ENCODE measurements around the gene CELF4.

CELF4 gene

DNA sequence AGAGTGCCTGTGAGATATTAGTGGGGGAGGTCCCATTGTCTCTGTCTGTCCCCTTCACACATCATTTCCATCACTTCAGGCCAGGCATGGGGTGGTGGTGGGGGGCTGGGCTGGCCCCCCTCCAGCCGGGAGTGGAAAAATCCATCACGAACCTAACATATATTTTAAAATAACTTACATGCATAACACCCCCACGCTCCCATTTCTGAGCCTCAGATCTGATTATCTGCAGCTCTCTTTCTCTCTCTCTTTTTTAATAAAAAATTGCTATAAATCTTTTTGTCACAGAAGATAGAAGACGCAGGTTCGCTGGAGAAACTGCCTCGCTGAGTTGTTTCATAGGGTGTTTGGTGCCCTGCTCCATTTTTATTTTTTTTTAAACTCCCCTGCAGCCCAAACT, 159.8 kb downstream of the CELF4 start:
- DNase-seq, result no peak

GRCh38 chr18:37405229-37405628, 160.4 kb downstream of the CELF4 start:
- DNase-seq, result no peak

GRCh38 chr18:37403788-37404187, 161.8 kb downstream of the CELF4 start:
- no peak for DNase-seq

DNA sequence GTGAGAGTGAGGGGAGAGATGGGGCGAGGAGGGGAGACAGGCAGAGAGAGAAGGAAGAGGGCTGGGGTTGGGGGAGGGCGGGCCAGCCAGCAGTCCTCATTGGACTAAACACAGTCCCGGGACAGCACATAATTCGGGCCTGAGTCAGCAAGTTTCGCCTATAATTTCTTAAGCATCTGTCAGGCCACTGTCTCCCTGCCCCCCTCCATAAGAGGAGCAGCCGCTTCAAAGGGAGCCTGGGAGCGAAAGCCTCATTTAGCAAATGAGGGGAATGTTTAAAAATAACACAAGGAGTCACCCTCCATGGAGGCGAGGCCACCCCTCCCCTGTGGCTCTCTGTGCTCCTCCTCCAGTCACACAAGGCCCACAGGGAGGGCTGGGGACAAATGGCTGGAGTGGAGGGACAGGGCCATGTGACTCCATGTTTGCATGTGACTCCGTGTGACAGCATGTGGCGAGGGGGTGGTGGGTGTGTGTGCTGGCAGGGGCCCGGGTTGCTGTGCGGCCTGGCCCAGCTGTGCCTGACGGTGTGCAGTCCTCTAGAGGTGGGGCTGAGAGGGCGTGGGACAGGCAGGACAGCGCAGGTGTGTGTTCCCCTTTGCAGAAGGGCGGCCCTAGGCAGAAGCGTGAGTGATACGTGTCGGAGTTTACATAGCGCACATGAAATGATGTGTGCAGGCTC, 162.4 kb downstream of the CELF4 start:
- DNase-seq, result no peak

- DNase-seq, result no peak
Observed at GRCh38 chr18:37402735-37403099, 162.9 kb downstream of the CELF4 start.

- DNase-seq, result no peak
Observed at GRCh38 chr18:37400802-37401201, 164.8 kb downstream of the CELF4 start.

- no peak for DNase-seq
Observed at GRCh38 chr18:37398248-37398920, 167.2 kb downstream of the CELF4 start.

DNA sequence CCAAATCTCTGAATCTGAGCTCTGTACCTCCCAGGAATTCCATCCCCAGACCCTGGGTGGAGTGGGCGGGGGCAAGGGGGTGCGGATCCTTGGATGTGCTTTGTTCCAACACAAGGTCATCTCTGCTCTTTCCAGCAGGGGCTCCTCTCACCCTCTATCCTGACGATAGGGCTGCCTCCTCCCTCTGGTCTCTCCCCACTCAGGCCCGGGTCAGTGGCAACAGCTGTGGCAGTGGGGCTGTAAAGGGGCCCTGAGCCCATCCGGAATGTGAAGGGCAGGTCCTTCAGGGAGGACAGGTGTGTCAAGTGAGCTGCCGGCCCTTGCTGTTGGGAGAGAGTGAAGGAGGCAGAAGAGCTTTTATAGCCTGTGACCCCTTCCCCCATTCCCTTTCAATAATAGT, 167.8 kb downstream of the CELF4 start:
- no peak for DNase-seq

DNA sequence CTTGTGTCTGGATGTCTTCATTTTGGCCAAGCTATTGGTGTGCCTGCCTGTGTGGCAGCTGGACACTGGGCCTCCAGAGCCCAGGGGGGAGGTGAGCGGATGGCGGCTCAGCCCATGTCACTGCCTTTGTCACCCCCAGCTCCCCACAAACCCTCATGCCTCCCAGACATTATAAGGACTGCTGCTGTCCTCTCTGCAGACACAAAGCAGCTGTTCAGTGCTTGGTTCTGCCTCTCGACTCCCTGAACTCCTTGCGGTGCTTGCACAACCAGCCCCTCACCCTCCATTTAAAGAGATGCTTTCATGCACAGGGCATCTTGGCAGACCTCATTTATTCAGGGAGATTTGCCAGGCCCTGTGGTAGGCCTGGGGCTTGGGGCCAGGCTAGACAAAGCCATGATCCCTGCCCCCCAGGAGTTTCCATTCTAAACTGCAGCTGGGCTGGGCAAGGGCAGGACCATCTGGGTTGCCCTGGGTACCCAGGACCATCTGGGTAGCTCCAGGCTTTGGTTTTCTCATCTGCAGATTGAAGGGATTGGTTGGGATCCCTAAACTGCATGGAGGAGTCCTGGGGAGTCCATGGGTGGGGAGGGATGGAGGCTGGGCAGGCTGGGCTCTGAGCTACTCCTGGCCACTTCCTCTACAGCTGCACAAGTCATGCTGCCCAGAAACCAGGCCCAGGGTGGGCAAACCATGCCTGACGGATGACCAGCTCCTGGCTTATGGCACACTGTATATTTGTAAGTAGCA, 168.5 kb downstream of the CELF4 start:
- no peak for DNase-seq

DNA sequence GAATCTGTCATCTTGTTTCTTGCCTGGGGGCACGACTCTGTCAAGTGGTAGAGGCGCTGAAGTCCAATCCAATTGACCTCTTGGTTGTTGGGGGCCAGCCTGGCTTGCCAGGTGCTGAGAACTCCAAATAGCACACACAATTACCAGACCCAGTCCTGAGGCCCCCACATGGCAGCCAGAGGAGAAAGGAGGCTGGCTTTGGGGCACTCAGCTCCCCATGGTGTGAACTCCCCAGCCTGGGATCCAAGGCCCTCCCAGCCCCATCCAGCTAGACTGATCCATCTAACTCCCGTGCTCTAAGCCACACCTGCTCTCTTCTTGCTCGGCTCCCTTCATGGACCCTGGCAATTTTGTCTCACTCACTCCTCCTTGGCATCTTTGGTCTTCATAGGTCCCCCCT, 170.0 kb downstream of the CELF4 start:
- DNase-seq, result no peak

DNA sequence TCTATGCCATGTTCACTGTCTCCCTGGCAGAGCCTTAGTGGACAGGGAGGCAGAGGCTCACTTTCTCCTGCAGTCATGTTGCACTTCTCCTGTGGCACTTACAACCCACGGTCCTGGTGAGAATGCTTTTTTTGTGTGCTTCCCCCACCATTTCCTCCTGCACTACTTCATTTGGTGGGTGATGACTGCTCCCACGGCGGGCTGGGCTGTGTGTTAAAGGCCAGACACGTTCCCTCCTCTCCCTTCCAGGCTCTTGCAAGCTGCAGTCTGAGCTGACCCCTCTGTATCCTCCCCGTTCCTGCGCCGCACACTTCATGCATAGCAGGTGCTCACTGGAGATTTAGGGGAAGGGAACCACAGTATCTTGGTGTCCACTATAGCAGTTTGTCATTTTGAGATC, 170.5 kb downstream of the CELF4 start:
- no peak for DNase-seq

DNA sequence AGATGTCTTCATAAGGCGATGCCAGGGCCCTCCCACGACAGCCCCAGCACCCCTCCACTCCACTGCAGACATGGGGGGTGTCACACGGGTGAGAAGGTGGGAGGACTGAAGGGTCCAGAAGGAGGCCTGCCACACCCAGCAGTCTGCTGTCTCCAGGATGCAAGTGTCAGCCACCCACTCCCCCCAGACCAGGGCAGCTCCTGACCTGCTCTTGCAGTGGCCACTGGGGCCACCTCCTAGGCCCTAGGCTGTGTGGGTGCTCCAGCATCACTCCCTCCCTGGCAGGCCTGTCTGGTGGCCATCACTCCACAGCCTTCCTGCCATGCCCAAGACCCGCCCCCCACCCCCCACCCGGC, 171.0 kb downstream of the CELF4 start:
- DNase-seq, result no peak

DNA sequence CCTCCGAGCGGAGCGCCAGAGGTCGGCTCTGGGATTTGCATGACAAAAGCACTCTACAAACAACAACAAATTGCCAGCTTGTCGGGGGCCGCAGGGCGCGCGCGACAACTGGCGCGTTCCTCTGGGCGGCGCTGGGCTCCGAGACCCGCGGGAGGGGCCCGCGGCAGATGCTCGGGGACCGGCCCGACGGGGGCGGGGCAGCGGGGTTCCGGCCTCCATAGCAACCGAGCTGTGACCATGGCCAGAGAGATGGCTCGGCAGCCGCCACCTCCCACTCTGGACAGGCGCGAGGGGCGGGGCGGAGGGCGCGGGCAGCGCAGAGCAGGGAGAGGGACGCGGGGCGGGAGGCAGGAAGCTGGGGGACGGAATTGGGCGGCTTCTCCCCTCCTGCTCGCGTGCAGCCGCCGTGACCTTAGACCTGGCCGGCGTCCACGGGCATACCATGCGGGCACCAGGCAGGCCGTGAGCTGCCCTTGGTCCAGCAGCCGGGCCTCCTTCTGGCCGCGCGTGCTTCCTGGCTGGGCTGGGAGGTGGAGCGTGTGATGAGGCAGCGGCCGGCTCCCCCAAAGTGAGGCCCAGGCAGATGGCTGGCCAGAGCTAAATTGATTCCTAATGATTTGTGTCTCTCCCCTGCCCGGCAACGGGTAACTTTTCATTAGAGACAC, 171.5 kb downstream of the CELF4 start:
- DNase-seq, result peak; percentile 60 to 70

DNA sequence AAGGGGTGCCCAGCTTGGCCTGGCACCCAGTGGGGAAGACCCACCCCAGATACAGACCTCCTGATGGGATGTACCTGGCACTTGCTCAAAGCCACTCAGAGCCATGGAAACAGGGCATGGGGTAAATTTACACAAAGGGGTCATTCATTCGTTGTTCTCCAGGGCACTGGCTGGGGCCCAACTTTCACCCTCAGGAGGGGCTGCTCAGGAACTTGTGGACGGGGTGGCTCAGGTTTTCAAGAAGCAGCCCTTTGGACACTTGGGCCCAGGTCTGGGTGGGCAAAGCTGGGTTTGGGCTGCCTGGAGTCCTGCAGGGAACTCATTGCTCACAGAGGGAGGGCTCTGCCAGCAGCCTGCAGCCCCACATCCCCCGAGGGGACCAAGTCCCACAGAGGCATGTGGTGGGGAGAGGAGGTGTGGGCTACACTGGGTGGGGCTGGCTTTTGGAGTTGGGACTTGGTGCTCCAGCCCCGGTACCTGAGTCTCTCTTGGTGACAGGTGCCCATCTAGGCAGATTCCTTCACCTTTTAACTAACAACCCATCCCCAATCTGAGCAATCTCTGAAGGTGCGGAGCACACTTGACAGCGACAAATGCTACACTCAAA, 172.3 kb downstream of the CELF4 start:
- DNase-seq, result no peak

- DNase-seq, result no peak
Observed at GRCh38 chr18:37392648-37393047, 172.9 kb downstream of the CELF4 start.

- DNase-seq, result no peak
Observed at GRCh38 chr18:37391698-37392548, 173.7 kb downstream of the CELF4 start.

GRCh38 chr18:37391156-37391555, 174.4 kb downstream of the CELF4 start:
- no peak for DNase-seq

DNA sequence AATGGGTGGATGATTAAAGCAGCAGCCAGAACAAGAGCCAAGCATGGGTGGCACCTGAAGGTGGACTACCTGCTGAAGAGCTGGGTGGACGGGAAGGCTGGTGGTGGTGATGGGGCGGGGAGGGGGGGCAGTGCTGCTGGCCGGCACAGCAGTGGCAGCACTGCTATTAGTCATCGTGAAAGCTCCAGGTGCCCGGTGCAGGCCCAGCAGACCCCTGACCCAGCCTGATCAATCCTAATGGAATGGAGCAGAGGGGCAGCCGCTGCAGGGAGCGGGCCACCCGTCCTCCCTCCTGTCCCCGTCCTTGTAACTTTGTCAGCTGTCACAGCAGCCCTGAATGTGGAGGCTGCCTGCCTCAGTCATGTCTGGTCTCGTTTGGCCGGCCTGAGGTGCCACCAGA, 174.9 kb downstream of the CELF4 start:
- no peak for DNase-seq

DNA sequence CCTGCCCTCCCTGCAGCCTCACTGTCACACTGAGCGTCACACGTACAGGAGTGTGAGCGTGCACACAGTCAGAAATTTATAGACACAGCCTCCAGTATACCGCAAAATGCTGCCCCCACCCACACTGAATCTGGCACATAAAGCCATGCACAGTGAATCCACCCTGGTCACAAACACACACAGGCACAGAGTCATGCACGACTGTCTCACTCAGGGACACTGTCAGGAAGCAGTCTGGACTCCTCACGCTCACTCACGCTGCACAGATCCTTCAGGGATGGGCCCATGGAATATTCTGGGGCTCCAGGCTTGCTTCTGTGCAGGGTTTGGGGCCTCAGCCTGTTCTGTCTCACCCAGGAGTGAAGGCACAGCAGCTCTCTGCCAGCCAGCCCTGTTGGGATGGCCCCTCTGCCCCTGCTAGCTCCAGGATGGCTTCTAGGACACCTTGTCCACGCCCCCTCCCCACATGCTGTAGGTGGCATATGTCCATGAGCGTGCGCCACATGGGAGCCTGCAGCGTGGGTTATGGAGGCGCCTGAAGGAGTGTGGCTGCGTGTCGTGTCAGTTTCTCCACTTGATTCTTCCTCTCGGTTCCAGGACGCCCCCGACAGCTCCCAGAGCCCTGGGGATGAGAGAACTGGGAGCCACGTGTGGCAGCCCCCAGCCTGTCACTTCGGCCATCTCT, 175.8 kb downstream of the CELF4 start:
- DNase-seq, result no peak

DNA sequence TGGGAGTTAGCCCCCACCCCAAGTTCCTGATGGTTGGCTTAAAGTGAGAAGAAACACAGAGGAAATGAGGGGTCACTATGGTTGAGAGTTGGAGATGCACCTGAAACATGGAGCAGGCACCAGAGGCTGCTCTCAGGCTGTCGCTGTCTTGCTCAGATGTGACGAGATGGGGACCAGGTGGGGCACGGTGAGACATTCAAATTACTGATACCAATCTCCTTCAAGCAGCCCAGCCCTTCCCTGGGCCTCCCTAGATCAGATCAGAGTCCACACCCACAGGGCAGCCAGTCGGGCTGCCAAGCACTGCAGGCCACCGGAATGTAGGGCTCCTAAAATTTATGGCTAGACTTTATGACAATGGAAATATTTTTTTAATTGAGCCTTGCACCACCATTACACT, 176.6 kb downstream of the CELF4 start:
- no peak for DNase-seq

GRCh38 chr18:37388413-37388812, 177.2 kb downstream of the CELF4 start:
- DNase-seq, result no peak
